GM12891 (cell line): ENCODE data around the gene KDM7A.

Experiments used
- POLR2A ChIP-seq: IDR thresholded peaks from 2 replicates; pipeline ENCODE4 v1.6.1; 2011; ENCODE audit warnings: low read depth, low read length, control low read depth
- POLR2AphosphoS5 ChIP-seq: IDR thresholded peaks from 2 replicates; pipeline ENCODE4 v1.6.1; 2011; ENCODE audit warnings: low read depth, low read length, control low read depth
- TAF1 ChIP-seq: IDR thresholded peaks from 2 replicates; pipeline ENCODE4 v1.6.1; 2011; ENCODE audit warnings: low read depth, low read length, control low read depth

GRCh38 chr7:140201393-140201792, 24.6 kb upstream of the KDM7A start:
- no peak for TF ChIP-seq POLR2AphosphoS5
- no peak for TF ChIP-seq POLR2A
- no peak for TF ChIP-seq TAF1
